Neural progenitor cell (in vitro differentiated cells): Measurements from ENCODE around the gene ATL1. TPM values are rescaled to one million over a fixed set of nuclear protein-coding genes. Genes with fewer than 3 reads are reported as not detected.

Source experiments
- DNase-seq: peaks from one replicate; pipeline ENCODE4 v3.0.0-alpha.2; 2016; ENCODE audit warnings: low spot score
- H2AFZ ChIP-seq: fragments of 200-600 bp; sonication (generic); replicated peaks from 2 replicates; pipeline ENCODE4 v1.6.1; 2016; ENCODE audit warnings: antibody characterized with exemption
- H3F3A ChIP-seq: fragments of 200-600 bp; sonication (generic); 2 replicates; pipeline ENCODE4 v1.6.1; 2016; ENCODE audit warnings: antibody characterized with exemption, low read depth
- H3K27ac ChIP-seq: fragments of 200-600 bp; sonication (generic); 2 replicates; pipeline ENCODE4 v1.5.1; 2016; ENCODE audit warnings: mild to moderate bottlenecking
- H3K27me3 ChIP-seq: fragments of 200-600 bp; sonication (generic); 2 replicates; pipeline ENCODE4 v1.6.1; 2016; ENCODE audit warnings: mild to moderate bottlenecking, moderate library complexity
- H3K36me3 ChIP-seq: fragments of 200-600 bp; sonication (generic); 2 replicates; pipeline ENCODE4 v1.5.1; 2016
- H3K4me1 ChIP-seq: fragments of 200-600 bp; sonication (generic); 2 replicates; pipeline ENCODE4 v1.6.1; 2016; ENCODE audit warnings: mixed run types
- H3K4me2 ChIP-seq: fragments of 200-600 bp; sonication (generic); 2 replicates; pipeline ENCODE4 v1.6.1; 2016
- H3K4me3 ChIP-seq: fragments of 200-600 bp; sonication (generic); 2 replicates; pipeline ENCODE4 v1.5.1; 2016
- H3K79me2 ChIP-seq: fragments of 200-600 bp; sonication (generic); 2 replicates; pipeline ENCODE4 v1.6.1; 2016; ENCODE audit warnings: low read depth
- H3K9ac ChIP-seq: fragments of 200-600 bp; sonication (generic); 2 replicates; pipeline ENCODE4 v1.6.1; 2016
- H3K9me3 ChIP-seq: fragments of 200-600 bp; sonication (generic); 2 replicates; pipeline ENCODE4 v1.5.1; 2016; ENCODE audit warnings: low read depth
- H4K20me1 ChIP-seq: fragments of 200-600 bp; sonication (generic); 2 replicates; pipeline ENCODE4 v1.6.1; 2016; ENCODE audit warnings: low read depth
- H3K27ac Mint-ChIP-seq: 3 replicates; pipeline ENCODE4 v1.8.0; 2021; ENCODE audit warnings: mixed read lengths
- H3K27me3 Mint-ChIP-seq: 2 replicates; pipeline ENCODE4 v1.8.0; 2022; ENCODE audit warnings: low read depth, mild to moderate bottlenecking, inconsistent platforms, moderate library complexity, mixed read lengths; ENCODE audit not compliant: insufficient read depth
- H3K36me3 Mint-ChIP-seq: 3 replicates; pipeline ENCODE4 v1.8.0; 2021; ENCODE audit warnings: mixed read lengths
- H3K4me1 Mint-ChIP-seq: 3 replicates; pipeline ENCODE4 v1.8.0; 2021; ENCODE audit warnings: mixed read lengths
- H3K4me3 Mint-ChIP-seq: 3 replicates; pipeline ENCODE4 v1.8.0; 2021; ENCODE audit warnings: mild to moderate bottlenecking, moderate library complexity, mixed read lengths
- H3K9me3 Mint-ChIP-seq: 3 replicates; pipeline ENCODE4 v1.8.0; 2020; ENCODE audit warnings: mixed read lengths
- CTCF ChIP-seq: fragments of 200-600 bp; sonication (generic); IDR thresholded peaks from 2 replicates; pipeline ENCODE4 v1.5.1; 2017; ENCODE audit warnings: antibody characterized with exemption, mild to moderate bottlenecking
- EZH2 ChIP-seq: fragments of 200-600 bp; sonication (generic); IDR thresholded peaks from 2 replicates; pipeline ENCODE4 v1.6.1; 2017; ENCODE audit warnings: antibody characterized with exemption, mild to moderate bottlenecking, moderate library complexity
- EZH2phosphoT487 ChIP-seq: fragments of 200-600 bp; sonication (generic); IDR thresholded peaks from 2 replicates; pipeline ENCODE4 v1.6.1; 2017; ENCODE audit warnings: antibody characterized with exemption
- total RNA-seq: library from RNA; depleted of rRNA; stranded (reverse); fragments of >200 nt; gene quantifications from 2 replicates; pipeline ENCODE4 v1.2.3, GENCODE V29; 2015; ENCODE audit warnings: low replicate concordance

Gene ATL1
- total RNA-seq, 1 donor from 2014 or later: 11.8 TPM

DNA sequence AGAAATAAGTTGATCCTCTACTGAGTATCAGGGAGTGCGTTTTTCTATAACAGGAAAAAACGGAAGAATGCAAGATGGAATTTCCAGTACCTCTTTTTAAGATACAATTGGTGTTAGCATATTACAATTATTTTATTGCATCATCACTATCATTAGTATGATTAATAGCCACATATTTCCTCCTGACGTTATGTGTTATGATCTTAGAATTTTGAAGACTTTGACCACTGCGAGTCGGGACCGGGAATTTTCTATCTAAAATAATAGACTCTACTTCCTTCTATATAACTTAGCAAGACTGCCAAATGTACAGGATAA lies 108.8 kb downstream of the ATL1 start:
- H2AFZ ChIP-seq: peak overlapping the region; percentile 84

GRCh38 chr14:50669441-50669986 lies 109.6 kb downstream of the ATL1 start:
- H3K27ac ChIP-seq: no peak overlapping the region
- H3K36me3 Mint-ChIP-seq: peaks cover 4% of the 10 kb centered on the region
- H3K4me1 ChIP-seq: peaks cover 31% of the 10 kb centered on the region
- peaks cover 10% of the 10 kb centered on the region for H4K20me1 ChIP-seq
- no peak overlapping the region for H3K4me3 Mint-ChIP-seq
- H3K9me3 Mint-ChIP-seq: no peaks in the 10 kb centered on the region
- H3F3A ChIP-seq: peaks cover 32% of the 10 kb centered on the region
- no peaks in the 10 kb centered on the region for H3K9me3 ChIP-seq
- no peak overlapping the region for H3K4me3 ChIP-seq
- TF ChIP-seq CTCF (no peak), EZH2 (no peak), EZH2phosphoT487 (no peak)
- peaks cover 31% of the 10 kb centered on the region for H3K79me2 ChIP-seq
- no peak overlapping the region for H3K9ac ChIP-seq
- DNase-seq: peak; percentile 49
- H3K27me3 Mint-ChIP-seq: no peaks in the 10 kb centered on the region
- no peak overlapping the region for H3K27ac Mint-ChIP-seq
- peak overlapping the region; percentile 23 for H2AFZ ChIP-seq
- H3K27me3 ChIP-seq: no peaks in the 10 kb centered on the region
- H3K4me2 ChIP-seq: peak overlapping the region; percentile 86
- peaks cover 10% of the 10 kb centered on the region for H3K4me1 Mint-ChIP-seq
- H3K36me3 ChIP-seq: peaks cover 5% of the 10 kb centered on the region

More for the DNA sequence above, 108.8 kb downstream of the ATL1 start:
- H3K4me2 ChIP-seq: peak overlapping the region; percentile 86
- peaks cover 32% of the 10 kb centered on the region for H3F3A ChIP-seq
- DNase-seq: no peak
- H3K4me1 ChIP-seq: peaks cover 31% of the 10 kb centered on the region
- Mint-ChIP-seq H3K4me3 (no peak overlapping the region), H3K36me3 (peaks cover 6% of the 10 kb centered on the region), H3K27ac (no peak overlapping the region), H3K4me1 (peaks cover 10% of the 10 kb centered on the region), H3K27me3 (no peaks in the 10 kb centered on the region), H3K9me3 (no peaks in the 10 kb centered on the region)
- no peak overlapping the region for H3K27ac ChIP-seq
- H3K4me3 ChIP-seq: peak overlapping the region; percentile 87
- H3K79me2 ChIP-seq: peaks cover 38% of the 10 kb centered on the region
- H3K9me3 ChIP-seq: no peaks in the 10 kb centered on the region
- TF ChIP-seq EZH2 (no peak), EZH2phosphoT487 (no peak), CTCF (no peak)
- H3K9ac ChIP-seq: peak overlapping the region; percentile 66
- H3K27me3 ChIP-seq: no peaks in the 10 kb centered on the region
- H4K20me1 ChIP-seq: peaks cover 10% of the 10 kb centered on the region
- peaks cover 5% of the 10 kb centered on the region for H3K36me3 ChIP-seq

DNA sequence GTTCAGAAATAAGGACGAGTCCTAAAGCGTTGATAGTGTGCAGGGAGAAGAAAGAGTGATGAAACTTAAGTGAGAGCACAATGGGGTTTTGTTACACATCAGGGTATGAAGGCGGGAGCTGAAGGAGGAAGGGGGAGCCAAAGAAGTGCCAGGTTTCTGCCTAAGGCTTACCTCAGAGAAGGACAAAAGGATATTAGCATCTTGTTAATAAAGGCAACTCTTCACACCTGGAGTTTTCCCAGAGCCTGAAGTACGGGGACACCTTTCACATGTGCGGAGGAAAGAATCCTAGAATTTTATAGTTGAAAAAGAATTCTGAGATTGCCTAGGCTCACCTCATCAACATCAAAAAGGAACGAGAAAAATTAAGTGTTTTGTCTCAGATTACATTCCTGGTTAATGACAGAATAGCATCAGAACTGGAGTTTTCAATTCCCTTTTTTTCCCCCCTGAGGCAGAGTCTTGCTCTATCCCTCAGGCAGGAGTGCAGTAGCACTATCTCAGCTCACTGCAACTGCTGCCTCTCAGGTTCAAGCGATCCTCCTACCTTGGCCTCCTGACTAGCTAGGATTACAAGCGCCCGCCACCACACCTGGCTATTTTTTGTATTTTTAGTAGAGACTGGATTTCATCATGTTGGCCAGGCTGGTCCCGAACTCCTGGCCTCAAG lies 110.4 kb downstream of the ATL1 start:
- Mint-ChIP-seq H3K4me1 (peaks cover 10% of the 10 kb centered on the region), H3K27ac (no peak overlapping the region), H3K36me3 (no peaks in the 10 kb centered on the region), H3K27me3 (no peaks in the 10 kb centered on the region), H3K9me3 (no peaks in the 10 kb centered on the region), H3K4me3 (no peak overlapping the region)
- Histone ChIP-seq H2AFZ (peak overlapping the region; percentile 23), H3K4me2 (peak overlapping the region; percentile 86), H4K20me1 (peaks cover 10% of the 10 kb centered on the region), H3K4me3 (no peak overlapping the region), H3K36me3 (peaks cover 3% of the 10 kb centered on the region), H3K27ac (no peak overlapping the region), H3K9ac (no peak overlapping the region), H3K79me2 (peaks cover 24% of the 10 kb centered on the region), H3F3A (peaks cover 32% of the 10 kb centered on the region), H3K4me1 (peaks cover 31% of the 10 kb centered on the region), H3K9me3 (no peaks in the 10 kb centered on the region), H3K27me3 (no peaks in the 10 kb centered on the region)
- DNase-seq: peak; percentile 19
- TF ChIP-seq EZH2phosphoT487 (no peak), CTCF (no peak), EZH2 (no peak)
